Measurements from ENCODE around the gene HM13.
A peak's percentile ranks its signal among the peaks of the same experiment; 100 is the strongest.
"Not testable (repeated sequence)": the region's sequence is repeated elsewhere in the genome, so short reads cannot be mapped to it uniquely, and the experiment has no call there.

HM13 gene

DNA sequence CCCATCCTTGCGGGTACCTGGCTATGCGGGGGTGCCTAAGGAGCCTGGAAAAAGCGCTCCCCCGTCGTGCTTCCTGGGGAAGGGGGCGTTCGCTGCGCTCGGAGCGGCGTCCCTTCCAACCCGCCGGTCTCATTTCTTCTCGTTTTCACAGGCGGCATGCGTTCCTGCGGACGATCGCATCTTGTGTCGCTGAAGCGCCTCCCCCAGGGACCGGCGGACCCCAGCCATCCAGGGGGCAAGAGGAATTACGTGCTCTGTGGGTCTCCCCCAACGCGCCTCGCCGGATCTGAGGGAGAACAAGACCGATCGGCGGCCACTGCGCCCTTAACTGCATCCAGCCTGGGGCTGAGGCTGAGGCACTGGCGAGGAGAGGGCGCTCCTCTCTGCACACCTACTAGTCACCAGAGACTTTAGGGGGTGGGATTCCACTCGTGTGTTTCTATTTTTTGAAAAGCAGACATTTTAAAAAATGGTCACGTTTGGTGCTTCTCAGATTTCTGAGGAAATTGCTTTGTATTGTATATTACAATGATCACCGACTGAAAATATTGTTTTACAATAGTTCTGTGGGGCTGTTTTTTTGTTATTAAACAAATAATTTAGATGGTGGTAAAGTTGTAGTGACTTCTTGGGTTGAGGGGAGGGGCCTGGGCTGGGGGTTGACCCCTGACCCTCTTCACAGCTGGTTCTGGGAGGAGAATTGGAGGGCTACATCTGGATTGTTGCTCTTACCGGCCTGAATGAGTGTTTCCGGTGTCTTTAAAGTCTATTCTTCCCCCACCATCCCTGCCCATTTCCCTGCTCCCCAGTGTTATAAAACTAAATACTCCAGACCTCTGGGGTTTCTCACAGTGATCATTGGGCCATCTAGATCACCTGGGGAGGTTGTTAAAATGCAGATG is 91.9 kb downstream of the HM13 start:
- no peak for TF ChIP-seq MYC (IDR thresholded peaks at IDR 0.05; ENCODE audit: low read depth, low read length)
- no peak for TF ChIP-seq POLR2A (IDR thresholded peaks at IDR 0.05; ENCODE audit: extremely low read depth, insufficient read length)
- TF ChIP-seq CTCF (IDR thresholded peaks at IDR 0.05; ENCODE audit: low read depth, low read length): no peak
- TF ChIP-seq MAX (IDR thresholded peaks at IDR 0.05; ENCODE audit: low read depth, low read length): no peak
- peak; percentile 36 for DNase-seq (ENCODE audit: low read depth)
- H3K4me3 ChIP-seq (ENCODE audit: low read depth, low read length): peak overlapping the region; percentile 56

- no peak overlapping the region for H3K4me3 ChIP-seq (ENCODE audit: low read depth, low read length)
- no peak for DNase-seq (ENCODE audit: low read depth)
- TF ChIP-seq CTCF (IDR thresholded peaks at IDR 0.05; ENCODE audit: low read depth, low read length) (no peak), MYC (IDR thresholded peaks at IDR 0.05; ENCODE audit: low read depth, low read length) (no peak), POLR2A (IDR thresholded peaks at IDR 0.05; ENCODE audit: extremely low read depth, insufficient read length) (no peak), MAX (IDR thresholded peaks at IDR 0.05; ENCODE audit: low read depth, low read length) (no peak)
These were observed 92.8 kb downstream of the HM13 start for GRCh38 chr20:31606804-31607639.

- TF ChIP-seq CTCF (IDR thresholded peaks at IDR 0.05; ENCODE audit: low read depth, low read length) (no peak), POLR2A (IDR thresholded peaks at IDR 0.05; ENCODE audit: extremely low read depth, insufficient read length) (no peak), MAX (IDR thresholded peaks at IDR 0.05; ENCODE audit: low read depth, low read length) (no peak), MYC (IDR thresholded peaks at IDR 0.05; ENCODE audit: low read depth, low read length) (no peak)
- DNase-seq (ENCODE audit: low read depth): no peak
- H3K4me3 ChIP-seq (ENCODE audit: low read depth, low read length): no peak overlapping the region
These were observed 93.5 kb downstream of the HM13 start for GRCh38 chr20:31607640-31608250.

DNA sequence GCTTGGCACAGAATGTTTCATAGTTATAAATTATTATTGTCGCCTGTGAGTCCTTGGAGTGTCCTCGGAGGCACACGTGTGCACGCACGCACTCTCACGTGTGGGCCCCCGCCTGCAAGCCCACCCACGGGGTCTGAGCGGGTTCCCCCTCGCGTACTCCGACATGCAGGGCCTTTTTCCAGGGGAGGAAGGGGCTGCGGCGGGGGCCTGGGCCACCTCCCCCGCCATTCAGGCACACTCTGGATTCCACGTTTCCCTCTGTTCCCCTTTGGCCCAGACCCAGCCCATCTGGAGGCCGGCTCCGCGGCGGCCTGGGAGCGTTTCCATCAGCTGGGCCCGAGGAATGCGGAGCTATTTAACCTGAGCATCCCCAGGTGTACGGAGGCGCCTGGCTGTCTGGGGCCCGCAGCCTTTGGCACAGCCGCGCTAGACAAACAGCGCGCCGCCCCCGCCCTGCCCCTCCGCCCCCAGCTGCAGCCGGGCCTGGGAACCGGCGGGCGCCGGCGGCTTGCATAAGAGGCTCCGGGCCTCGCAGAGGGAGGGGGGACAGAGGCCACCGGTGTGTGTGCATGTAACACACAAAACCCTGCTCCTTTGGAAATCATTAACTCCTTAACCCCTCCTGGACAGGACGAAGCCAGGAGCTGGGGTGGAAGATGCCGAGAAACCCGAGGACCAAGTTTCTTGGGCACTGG is 94.2 kb downstream of the HM13 start:
- DNase-seq (ENCODE audit: low read depth): peak; percentile 65
- no peak overlapping the region for H3K4me3 ChIP-seq (ENCODE audit: low read depth, low read length)

DNA sequence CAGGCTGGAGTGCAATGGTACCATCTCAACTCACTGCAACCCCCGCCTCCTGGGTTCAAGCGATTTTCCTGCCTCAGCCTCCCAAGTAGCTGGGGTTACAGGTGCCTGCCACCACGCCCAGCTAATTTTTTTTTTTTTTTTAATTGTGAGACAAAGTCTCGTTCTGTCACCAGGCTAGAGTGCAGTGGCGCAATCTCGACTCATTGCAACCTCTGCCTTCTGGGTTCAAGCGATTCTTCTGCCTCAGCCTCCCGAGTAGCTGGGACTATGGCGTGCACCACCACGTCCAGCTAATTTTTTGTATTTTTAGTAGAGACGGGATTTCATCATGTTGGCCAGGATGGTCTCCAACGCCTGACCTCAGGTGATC is 98.0 kb downstream of the HM13 start:
- DNase-seq (ENCODE audit: low read depth); H3K4me3 ChIP-seq (ENCODE audit: low read depth, low read length): not testable (repeated sequence)

More for the DNA sequence above, 94.2 kb downstream of the HM13 start:
- no peak for TF ChIP-seq CTCF (IDR thresholded peaks at IDR 0.05; ENCODE audit: low read depth, low read length)

- no peak for DNase-seq (ENCODE audit: low read depth)
- TF ChIP-seq MYC (IDR thresholded peaks at IDR 0.05; ENCODE audit: low read depth, low read length): no peak
- TF ChIP-seq MAX (IDR thresholded peaks at IDR 0.05; ENCODE audit: low read depth, low read length): no peak
- TF ChIP-seq CTCF (IDR thresholded peaks at IDR 0.05; ENCODE audit: low read depth, low read length): no peak
- TF ChIP-seq POLR2A (IDR thresholded peaks at IDR 0.05; ENCODE audit: extremely low read depth, insufficient read length): no peak
- H3K4me3 ChIP-seq (ENCODE audit: low read depth, low read length): no peak overlapping the region
These were observed 101.2 kb downstream of the HM13 start for GRCh38 chr20:31615416-31615815.

Measured in NB4 (cell line).